Measurements from ENCODE around the gene ARMC8. TPM values are rescaled to one million over a fixed set of nuclear protein-coding genes. Genes with fewer than 3 reads are reported as not detected.

The ARMC8 gene
- total RNA-seq, 1 donor from 2014 or later, result 23.4 TPM

DNA sequence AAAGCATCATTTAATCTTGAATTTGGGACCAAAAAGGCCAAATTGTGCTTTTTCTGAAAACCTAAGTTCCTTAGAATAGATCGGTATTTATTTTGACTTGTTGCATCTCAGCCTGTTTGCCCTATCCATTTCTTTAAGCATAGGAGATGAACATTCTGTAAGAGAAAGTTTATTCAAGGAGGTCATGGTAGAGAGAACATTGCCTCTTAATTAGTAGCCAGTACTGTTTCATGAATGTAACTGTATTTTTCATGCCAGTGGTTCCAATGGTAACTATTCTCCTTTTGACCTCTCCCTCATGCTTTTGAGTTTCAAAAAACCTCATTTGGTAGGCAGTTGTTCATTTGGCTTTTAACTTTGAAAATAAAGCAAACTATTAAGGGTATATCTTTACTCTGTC is 55.4 kb downstream of the ARMC8 start:
- Histone ChIP-seq H3K36me3 (peaks cover 56 to 61% of the 10 kb centered on the region in 2 donors), H3K27ac (no peak overlapping the region), H3K4me3 (no peak overlapping the region), H3K27me3 (no peaks in the 10 kb centered on the region), H3K9me3 (no peaks in the 10 kb centered on the region), H3K4me1 (no peaks in the 10 kb centered on the region)
- intact Hi-C loops (cut with DNase I), result no loop called here
- DNase-seq (ENCODE audit: low spot score in 2 of 2), result no peak
- no peak for TF ChIP-seq CTCF (IDR thresholded peaks at IDR 0.05)

GRCh38 chr3:138245026-138245425 is 57.9 kb downstream of the ARMC8 start:
- H3K4me1 ChIP-seq, result no peaks in the 10 kb centered on the region
- H3K27me3 ChIP-seq, result no peaks in the 10 kb centered on the region
- no peak overlapping the region for H3K4me3 ChIP-seq
- intact Hi-C loops (cut with DNase I), result no loop called here
- peaks cover 43 to 46% of the 10 kb centered on the region in 2 donors for H3K36me3 ChIP-seq
- DNase-seq (ENCODE audit: low spot score in 2 of 2), result no peak
- no peak for TF ChIP-seq CTCF (IDR thresholded peaks at IDR 0.05)
- H3K27ac ChIP-seq, result no peak overlapping the region
- no peaks in the 10 kb centered on the region for H3K9me3 ChIP-seq

DNA sequence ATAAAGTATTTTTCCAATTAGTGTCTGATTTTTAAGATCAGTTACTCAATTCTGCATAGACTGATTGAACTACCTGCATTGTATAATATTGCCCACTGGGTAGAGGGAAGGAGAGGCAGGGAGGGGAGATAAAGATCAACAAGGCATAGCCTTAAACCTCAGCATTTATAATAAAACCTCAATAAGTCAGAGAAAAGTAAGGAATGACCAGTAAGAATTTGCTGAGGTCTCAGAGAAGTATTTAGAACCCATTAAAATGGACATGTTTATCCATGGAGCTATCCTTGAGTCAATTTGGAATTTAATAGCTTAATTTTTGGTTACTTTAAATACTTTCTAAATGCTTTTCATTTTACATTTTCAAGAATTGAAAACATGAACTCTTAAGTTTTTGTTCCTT is 62.5 kb downstream of the ARMC8 start:
- intact Hi-C loops (cut with DNase I), result no loop called here
- H3K9me3 ChIP-seq, result no peaks in the 10 kb centered on the region
- no peaks in the 10 kb centered on the region for H3K27me3 ChIP-seq
- peaks cover 15 to 27% of the 10 kb centered on the region in 2 donors for H3K36me3 ChIP-seq
- TF ChIP-seq CTCF (IDR thresholded peaks at IDR 0.05), result no peak
- no peak overlapping the region for H3K4me3 ChIP-seq
- no peaks in the 10 kb centered on the region for H3K4me1 ChIP-seq
- no peak overlapping the region for H3K27ac ChIP-seq
- DNase-seq (ENCODE audit: low spot score in 2 of 2), result no peak

GRCh38 chr3:138253609-138254008 is 66.5 kb downstream of the ARMC8 start:
- Histone ChIP-seq H3K4me1 (no peaks in the 10 kb centered on the region), H3K27me3 (no peaks in the 10 kb centered on the region), H3K4me3 (no peak overlapping the region), H3K9me3 (no peaks in the 10 kb centered on the region), H3K36me3 (no peaks in the 10 kb centered on the region), H3K27ac (no peak overlapping the region)
- intact Hi-C loops (cut with DNase I), result no loop called here
- DNase-seq (ENCODE audit: low spot score in 2 of 2), result no peak
- TF ChIP-seq CTCF (IDR thresholded peaks at IDR 0.05), result no peak

DNA sequence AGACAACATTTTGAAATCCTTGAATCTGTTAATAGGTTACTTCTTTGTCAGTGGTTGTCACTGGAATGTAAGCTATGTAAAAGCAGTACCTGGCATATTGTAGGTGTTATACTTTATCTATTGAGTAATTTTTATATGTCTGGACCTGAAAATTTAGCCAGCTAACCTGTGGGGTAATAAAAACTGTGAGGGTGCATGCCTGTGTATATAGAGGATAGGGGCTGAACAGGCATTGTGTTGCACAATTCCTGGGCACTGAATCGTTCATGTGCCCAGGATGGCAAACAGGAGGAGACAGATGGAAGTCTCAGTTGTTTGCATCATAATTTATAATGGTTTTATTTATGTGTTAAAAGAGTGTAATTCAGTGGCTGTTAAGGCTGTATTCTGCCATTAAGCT is 67.1 kb downstream of the ARMC8 start:
- no peaks in the 10 kb centered on the region for H3K27me3 ChIP-seq
- no peaks in the 10 kb centered on the region for H3K9me3 ChIP-seq
- H3K36me3 ChIP-seq, result peaks cover 4 to 5% of the 10 kb centered on the region in 2 donors
- intact Hi-C loops (cut with DNase I), result no loop called here
- no peak overlapping the region for H3K4me3 ChIP-seq
- no peak for TF ChIP-seq CTCF (IDR thresholded peaks at IDR 0.05)
- no peak for DNase-seq (ENCODE audit: low spot score in 2 of 2)
- H3K4me1 ChIP-seq, result no peaks in the 10 kb centered on the region
- H3K27ac ChIP-seq, result no peak overlapping the region

GRCh38 chr3:138256022-138256421 is 68.9 kb downstream of the ARMC8 start:
- Histone ChIP-seq H3K27ac (no peak overlapping the region), H3K4me3 (no peak overlapping the region), H3K4me1 (no peaks in the 10 kb centered on the region), H3K27me3 (no peaks in the 10 kb centered on the region), H3K36me3 (peaks cover 8 to 9% of the 10 kb centered on the region in 2 donors), H3K9me3 (no peaks in the 10 kb centered on the region)
- no peak for TF ChIP-seq CTCF (IDR thresholded peaks at IDR 0.05)
- intact Hi-C loops (cut with DNase I), result no loop called here
- DNase-seq (ENCODE audit: low spot score in 2 of 2), result no peak
